NCI-H345 (cell line): ENCODE measurements around the gene PPP1R15B.

Source experiments
- DNase-seq: peaks from one replicate; lab custom pipeline; 2025; lab: John Stamatoyannopoulos, UW

PPP1R15B gene

GRCh38 chr1:204400882-204401510, 10.6 kb downstream of the PPP1R15B start:
- no peak for DNase-seq

- DNase-seq: peak; percentile 90
Measured at GRCh38 chr1:204398197-204399125, 13.2 kb downstream of the PPP1R15B start.

- DNase-seq: no peak
Measured at GRCh38 chr1:204396015-204396583, 15.5 kb downstream of the PPP1R15B start.

GRCh38 chr1:204391629-204392028, 20.0 kb downstream of the PPP1R15B start:
- no peak for DNase-seq

GRCh38 chr1:204390751-204391466, 20.7 kb downstream of the PPP1R15B start:
- no peak for DNase-seq

GRCh38 chr1:204385727-204386126, 25.9 kb downstream of the PPP1R15B start:
- no peak for DNase-seq

- DNase-seq: no peak
Measured at GRCh38 chr1:204384636-204385352, 26.8 kb downstream of the PPP1R15B start.

GRCh38 chr1:204383163-204383904, 28.3 kb downstream of the PPP1R15B start:
- DNase-seq: no peak

GRCh38 chr1:204382714-204383083, 28.9 kb downstream of the PPP1R15B start:
- DNase-seq: no peak

GRCh38 chr1:204380293-204380831, 31.3 kb downstream of the PPP1R15B start:
- DNase-seq: no peak

- peak; percentile 47 for DNase-seq
Measured at GRCh38 chr1:204377800-204378668, 33.6 kb downstream of the PPP1R15B start.

- DNase-seq: no peak
Measured at GRCh38 chr1:204376919-204377799, 34.5 kb downstream of the PPP1R15B start.

GRCh38 chr1:204376465-204376864, 35.2 kb downstream of the PPP1R15B start:
- no peak for DNase-seq

GRCh38 chr1:204373911-204374310, 37.7 kb downstream of the PPP1R15B start:
- DNase-seq: no peak

- no peak for DNase-seq
Measured at GRCh38 chr1:204370176-204370575, 41.4 kb downstream of the PPP1R15B start.

- DNase-seq: no peak
Measured at GRCh38 chr1:204368996-204369726, 42.5 kb downstream of the PPP1R15B start.

GRCh38 chr1:204367956-204368355, 43.7 kb downstream of the PPP1R15B start:
- DNase-seq: no peak
